ENCODE data around the gene PIGW. TPM values are rescaled to one million over a fixed set of nuclear protein-coding genes. Genes with fewer than 3 reads are reported as not detected.

Gene PIGW
- total and polyA plus RNA-seq, 9 of the 15 experiments (the other 6 are each of a cell fraction or from before 2014, with no cell fraction given) = 9.5 to 33.9 (median 21.2) TPM

- TF ChIP-seq MEF2D (tag; conservative IDR thresholded peaks at IDR 0.05; ENCODE audit: low read depth) (no peak), NEUROD1 (IDR thresholded peaks at IDR 0.05; ENCODE audit: borderline replicate concordance, low read depth, low read length, partially characterized antibody) (peak; percentile 64), MCM5 (IDR thresholded peaks at IDR 0.05; ENCODE audit: low read depth) (no peak), ZNF77 (CRISPR knock-in tag; IDR thresholded peaks at IDR 0.05) (0 out of 2 replicates have a peak, but pooled peaks have one; percentile 42), KAT2B (IDR thresholded peaks at IDR 0.05; ENCODE audit: low read depth, low read length) (no peak), RCOR1 (IDR thresholded peaks at IDR 0.05; ENCODE audit: borderline replicate concordance in 1 of 2, low read depth in 2 of 2, low read length in 2 of 2) (no peak), ZNF143 (CRISPR knock-in tag; IDR thresholded peaks at IDR 0.05) (no peak), EZH2 (IDR thresholded peaks at IDR 0.05; ENCODE audit: borderline replicate concordance, low read depth, low read length) (no peak), CREB3 (tag; conservative IDR thresholded peaks at IDR 0.05; ENCODE audit: low read depth) (peak; percentile 67; the same call in 1 of the 2 replicates), OTX1 (CRISPR knock-in tag; IDR thresholded peaks at IDR 0.05) (peak; percentile 8; the same call in 1 of the 2 replicates), NFE2L1 (tag; IDR thresholded peaks at IDR 0.05; ENCODE audit: borderline replicate concordance, low read depth) (no peak), SUPT5H (IDR thresholded peaks at IDR 0.05) (peak; percentile 86), CTBP1 (IDR thresholded peaks at IDR 0.05; ENCODE audit: borderline replicate concordance) (peak; percentile 63), L3MBTL2 (IDR thresholded peaks at IDR 0.05) (peak; percentile 91), ZNF785 (CRISPR knock-in tag; IDR thresholded peaks at IDR 0.05) (no peak), HCFC1 (IDR thresholded peaks at IDR 0.05; ENCODE audit: low read depth, low read length) (peak; percentile 76), SMAD4 (CRISPR knock-in tag; conservative IDR thresholded peaks at IDR 0.05) (peak; percentile 60), DNMT1 (IDR thresholded peaks at IDR 0.05) (no peak), KDM4B (IDR thresholded peaks at IDR 0.05; ENCODE audit: borderline replicate concordance in 2 of 2, low read depth in 1 of 2) (peak in 1 of 2 experiments; percentile 75; a peak in 1 of 4 replicates), CBX2 (IDR thresholded peaks at IDR 0.05; ENCODE audit: insufficient read depth, low read length, poor library complexity, severe bottlenecking) (no peak), ZNF707 (CRISPR knock-in tag; conservative IDR thresholded peaks at IDR 0.05) (no peak), HNRNPLL (IDR thresholded peaks at IDR 0.05; ENCODE audit: low read depth, low read length, poor library complexity, severe bottlenecking) (peak; percentile 64), ZBTB1 (CRISPR knock-in tag; IDR thresholded peaks at IDR 0.05; ENCODE audit: borderline replicate concordance, low read depth) (no peak), RBM39 (optimal IDR thresholded peaks at IDR 0.05; ENCODE audit: low read depth, low read length) (no peak), FOXJ2 (tag; IDR thresholded peaks at IDR 0.05) (no peak), MBD1 (CRISPR knock-in tag; IDR thresholded peaks at IDR 0.05) (no peak), CBX1 (IDR thresholded peaks at IDR 0.05; ENCODE audit: low read depth) (peak; percentile 48; the same call in 1 of the 2 replicates)
Measured at GRCh38 chr17:36534840-36535668, at the start of gene PIGW, which contains the start of gene MYO19 (continued).
